Activated naive CD8-positive, alpha-beta T cell treated with anti-CD3 and anti-CD28 coated beads, Interleukin-2, amount 10 ng/mL, durations not matched to agents 7 days and 5 days (primary cell): ENCODE measurements around the gene PSD4. TPM values are rescaled to one million over a fixed set of nuclear protein-coding genes. Genes with fewer than 3 reads are reported as not detected.
A peak's percentile ranks its signal among the peaks of the same experiment; 100 is the strongest.

Source experiments
- ATAC-seq: fragments of 150-1000 bp; cut with Tn5 transposase; one replicate; pipeline ENCODE4 v1.10.0; 2021; ENCODE audit warnings: low read depth, moderate library complexity
- POLR2A ChIA-PET: fragments of 350-600 bp; sonication (Branson Sonifier 250); formaldehyde crosslinking; loops from one replicate; lab custom pipeline; 2021; ENCODE audit warnings: antibody characterized with exemption; lab: Charles Lee
- DNase-seq: peaks from one replicate; pipeline ENCODE4 v3.0.0; 2021
- H3K27ac Mint-ChIP-seq: one replicate; pipeline ENCODE4 v1.8.0; 2022; ENCODE audit warnings: mild to moderate bottlenecking, mixed read lengths
- H3K27me3 Mint-ChIP-seq: one replicate; pipeline ENCODE4 v1.8.0; 2022; ENCODE audit warnings: mild to moderate bottlenecking, moderate library complexity, mixed read lengths
- H3K36me3 Mint-ChIP-seq: one replicate; pipeline ENCODE4 v1.8.0; 2021; ENCODE audit warnings: mild to moderate bottlenecking, mixed read lengths
- H3K4me1 Mint-ChIP-seq: one replicate; pipeline ENCODE4 v1.8.0; 2021; ENCODE audit warnings: mixed read lengths
- H3K4me3 Mint-ChIP-seq: one replicate; pipeline ENCODE4 v1.8.0; 2022; ENCODE audit warnings: mild to moderate bottlenecking, moderate library complexity, mixed read lengths
- H3K9me3 Mint-ChIP-seq: one replicate; pipeline ENCODE4 v1.8.0; 2021; ENCODE audit warnings: mixed read lengths
- total RNA-seq, 2 experiments: library from RNA; stranded (reverse); gene quantifications; one replicate each; pipeline ENCODE4 v1.2.3, GENCODE V29; 2021

PSD4 gene
- total RNA-seq, 2 experiments from 2014 or later, result 361 to 385 TPM

DNA sequence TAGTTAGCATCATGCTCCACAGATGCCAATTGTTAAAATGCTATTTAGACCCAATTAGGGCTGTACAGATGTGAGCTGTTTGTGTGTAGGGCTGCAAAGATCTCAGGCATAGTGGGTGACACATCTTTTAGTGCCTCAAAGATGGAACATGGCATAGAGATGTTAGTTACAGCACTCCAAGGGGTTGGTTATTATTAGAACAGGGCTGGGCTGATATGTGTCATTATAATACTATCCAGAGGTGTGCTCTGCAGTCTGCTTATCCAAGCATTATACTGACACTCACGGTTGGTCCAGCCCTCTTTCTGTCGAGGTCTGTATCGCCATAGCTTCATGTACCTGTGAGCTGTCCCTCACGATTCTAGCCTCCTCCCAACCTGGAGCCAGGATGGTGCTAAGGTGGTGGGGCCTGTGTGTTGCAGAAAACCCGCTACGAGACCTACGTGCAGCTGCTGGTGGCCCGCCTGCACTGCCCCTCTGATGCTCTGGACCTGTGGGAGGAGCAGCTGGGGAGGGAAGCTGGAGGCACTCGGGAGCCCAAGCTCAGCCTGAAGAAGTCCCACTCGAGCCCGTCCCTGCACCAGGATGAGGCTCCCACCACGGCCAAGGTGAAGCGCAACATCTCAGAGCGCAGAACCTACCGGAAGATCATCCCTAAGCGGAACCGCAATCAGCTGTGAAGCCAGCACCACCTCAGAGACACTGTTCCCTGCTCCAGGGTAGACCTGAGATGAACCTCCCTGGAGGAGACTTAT is 27.1 kb downstream of the PSD4 start:
- no peak overlapping the region for H3K27ac Mint-ChIP-seq
- POLR2A ChIA-PET, result interaction anchor here (0.6 to 1.8 kb wide), 5 partner anchors 25 to 216 kb away, joined by 3 to 5 read pairs (median 3); no protein-coding TSS in a partner anchor
- H3K4me3 Mint-ChIP-seq, result no peak overlapping the region
- no peak for DNase-seq
- no peaks in the 10 kb centered on the region for H3K27me3 Mint-ChIP-seq
- H3K4me1 Mint-ChIP-seq, result peaks cover 44% of the 10 kb centered on the region
- peaks cover 34% of the 10 kb centered on the region for H3K36me3 Mint-ChIP-seq
- H3K9me3 Mint-ChIP-seq, result no peaks in the 10 kb centered on the region
- no peak for ATAC-seq

DNA sequence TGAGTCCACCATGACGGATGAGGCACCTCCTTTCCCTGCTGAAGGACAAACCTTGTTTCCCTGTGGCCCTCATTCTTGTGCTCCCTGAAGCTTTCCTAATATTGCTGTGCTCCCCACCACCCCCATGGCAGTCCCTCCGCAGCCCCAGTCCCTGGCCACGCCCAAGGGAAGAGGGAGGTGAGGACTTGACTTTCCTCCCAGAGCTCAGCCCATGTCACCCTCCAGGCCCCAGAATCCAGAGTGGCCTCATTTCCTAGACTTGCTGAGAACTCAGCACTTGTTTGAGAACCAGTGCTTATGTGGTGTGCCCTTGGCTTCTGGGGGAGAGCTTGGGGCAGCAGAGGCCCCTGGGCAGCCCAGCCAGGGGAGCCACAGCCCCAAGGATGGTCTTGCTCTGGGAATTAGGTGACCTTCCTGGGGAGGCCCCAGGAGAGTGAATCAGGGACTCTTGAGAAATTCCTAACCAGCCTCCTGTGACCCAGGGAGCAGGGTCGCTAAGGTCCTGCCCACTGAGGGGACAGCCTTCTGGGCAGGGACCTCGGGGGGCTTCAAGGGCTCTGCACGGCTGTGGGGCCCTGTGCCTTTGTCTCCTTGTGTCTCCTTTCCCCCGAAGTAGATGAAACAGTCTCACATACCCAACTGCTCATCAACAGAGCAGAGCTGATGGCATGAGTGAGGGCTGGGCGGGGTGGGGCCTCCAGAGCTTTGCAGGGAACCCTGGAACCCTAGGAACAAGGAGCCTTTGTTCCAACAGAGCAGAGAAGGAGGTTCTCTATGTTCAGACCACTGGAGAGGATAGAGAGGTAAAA is 27.9 kb downstream of the PSD4 start:
- Mint-ChIP-seq H3K36me3 (peaks cover 29% of the 10 kb centered on the region), H3K9me3 (no peaks in the 10 kb centered on the region), H3K27ac (no peak overlapping the region)

DNA sequence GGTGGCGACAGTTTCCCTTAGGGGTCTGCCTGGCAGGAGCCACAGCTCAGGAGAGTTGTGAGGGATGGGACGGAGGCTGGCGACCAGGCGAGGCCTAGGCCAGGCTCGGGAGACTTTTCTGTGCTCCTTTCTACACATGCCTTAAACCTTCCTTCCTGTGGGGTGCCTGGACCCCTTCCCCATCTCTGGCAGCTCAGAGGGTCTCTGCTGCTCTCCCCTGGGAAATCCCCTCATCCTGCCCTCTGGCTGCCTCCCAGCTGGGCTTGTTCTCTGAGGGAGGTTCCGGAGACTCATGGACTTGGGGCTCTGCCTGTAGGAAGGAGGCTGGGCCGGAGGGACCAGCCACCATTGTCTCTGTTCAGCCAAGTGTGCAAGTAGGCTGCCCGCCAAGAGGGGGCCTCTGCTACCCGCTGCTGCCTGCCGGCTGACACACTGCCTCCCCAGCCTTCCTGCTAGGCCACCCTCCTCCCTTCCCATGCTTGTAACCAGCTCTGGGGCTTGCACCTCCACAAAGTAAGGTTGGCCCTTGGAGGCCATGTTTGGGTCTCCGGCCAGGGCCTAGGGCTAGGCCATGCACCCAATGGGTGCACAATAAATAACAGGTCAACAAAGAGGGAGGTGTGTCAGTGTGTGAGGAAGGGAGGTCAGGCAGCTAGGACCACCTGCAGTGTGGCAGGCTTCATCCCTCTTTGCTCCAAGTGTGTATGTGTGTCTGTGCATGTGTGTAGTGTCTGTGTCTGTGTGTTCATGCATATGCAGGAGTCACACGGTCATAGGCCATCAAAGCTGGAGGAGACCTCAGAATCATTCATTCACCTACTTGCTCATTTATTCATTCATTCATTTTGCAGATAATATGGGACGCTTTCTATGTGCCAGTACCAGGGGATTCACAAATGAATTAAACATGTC is 28.8 kb downstream of the PSD4 start:
- Mint-ChIP-seq H3K4me1 (peaks cover 27% of the 10 kb centered on the region), H3K4me3 (no peak overlapping the region), H3K9me3 (no peaks in the 10 kb centered on the region), H3K27ac (peak overlapping the region; percentile 77), H3K36me3 (peaks cover 22% of the 10 kb centered on the region), H3K27me3 (no peaks in the 10 kb centered on the region)
- ATAC-seq (no peak), DNase-seq (no peak)
- POLR2A ChIA-PET, result interaction anchor here (0.6 to 1.8 kb wide), 5 partner anchors 27 to 134 kb away, joined by 3 to 5 read pairs (median 4); partner anchors contain the start of gene IL1F10

More for the DNA sequence above, 27.9 kb downstream of the PSD4 start:
- H3K4me1 Mint-ChIP-seq, result peaks cover 36% of the 10 kb centered on the region
- DNase-seq (no peak), ATAC-seq (no peak)
- no peak overlapping the region for H3K4me3 Mint-ChIP-seq
- no peaks in the 10 kb centered on the region for H3K27me3 Mint-ChIP-seq
- POLR2A ChIA-PET, result interaction anchor here (0.6 to 1.8 kb wide), 6 partner anchors 26 to 217 kb away, joined by 3 to 5 read pairs (median 4); no protein-coding TSS in a partner anchor

- Mint-ChIP-seq H3K9me3 (no peaks in the 10 kb centered on the region), H3K36me3 (peaks cover 21% of the 10 kb centered on the region), H3K4me3 (no peak overlapping the region), H3K27ac (peak overlapping the region; percentile 77), H3K27me3 (no peaks in the 10 kb centered on the region), H3K4me1 (peaks cover 29% of the 10 kb centered on the region)
- POLR2A ChIA-PET, result interaction anchor here (0.7 to 1.3 kb wide), 3 partner anchors 65 to 135 kb away, joined by 4 to 7 read pairs (median 5); partner anchors contain the start of gene IL1F10
- DNase-seq, result no peak
- no peak for ATAC-seq
Measured at GRCh38 chr2:113203217-113203530, 29.4 kb downstream of the PSD4 start.

GRCh38 chr2:113203901-113204519 is 30.2 kb downstream of the PSD4 start:
- Mint-ChIP-seq H3K27ac (peak overlapping the region; percentile 73), H3K36me3 (peaks cover 20% of the 10 kb centered on the region), H3K9me3 (no peaks in the 10 kb centered on the region), H3K4me3 (no peak overlapping the region), H3K4me1 (peaks cover 29% of the 10 kb centered on the region), H3K27me3 (no peaks in the 10 kb centered on the region)
- ATAC-seq, result peak; percentile 80
- DNase-seq, result peak; percentile 75
- POLR2A ChIA-PET, result interaction anchor here (0.6 to 3.2 kb wide), 18 partner anchors 9 to 124 kb away, joined by 3 to 21 read pairs (median 4); partner anchors contain the start of gene PSD4

DNA sequence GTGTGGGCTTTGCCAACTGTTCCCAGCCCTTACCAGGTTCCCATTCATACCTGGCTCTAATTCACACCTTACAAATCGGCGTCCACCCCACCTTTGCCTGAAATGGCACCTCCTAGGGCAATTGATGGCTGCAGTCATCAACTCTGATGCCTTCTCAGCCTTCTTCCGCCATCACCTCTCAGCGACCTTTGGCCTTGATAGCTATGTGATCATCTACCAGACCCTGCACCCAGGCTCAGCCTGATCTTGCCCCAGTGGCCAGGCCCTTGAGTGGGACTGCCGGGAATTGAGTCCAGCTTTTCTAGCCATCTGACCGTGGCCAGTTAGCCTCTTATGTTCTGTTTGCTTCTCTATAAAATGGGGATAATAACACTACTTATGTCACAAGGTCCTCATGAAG is 32.5 kb downstream of the PSD4 start:
- Mint-ChIP-seq H3K36me3 (peaks cover 10% of the 10 kb centered on the region), H3K9me3 (no peaks in the 10 kb centered on the region), H3K27ac (peak overlapping the region; percentile 10), H3K4me3 (no peak overlapping the region), H3K4me1 (peaks cover 23% of the 10 kb centered on the region), H3K27me3 (no peaks in the 10 kb centered on the region)
- DNase-seq, result no peak
- no peak for ATAC-seq
- POLR2A ChIA-PET, result interaction anchor here (0.6 to 3.2 kb wide), 4 partner anchors 11 to 276 kb away, joined by 3 to 21 read pairs (median 8); partner anchors contain the start of gene PSD4

GRCh38 chr2:113207021-113207420 is 33.2 kb downstream of the PSD4 start:
- H3K27me3 Mint-ChIP-seq, result no peaks in the 10 kb centered on the region
- no peaks in the 10 kb centered on the region for H3K9me3 Mint-ChIP-seq
- H3K4me3 Mint-ChIP-seq, result no peak overlapping the region
- POLR2A ChIA-PET, result no interaction called here
- H3K4me1 Mint-ChIP-seq, result peaks cover 24% of the 10 kb centered on the region
- H3K27ac Mint-ChIP-seq, result no peak overlapping the region
- H3K36me3 Mint-ChIP-seq, result peaks cover 10% of the 10 kb centered on the region
- no peak for DNase-seq
- no peak for ATAC-seq

DNA sequence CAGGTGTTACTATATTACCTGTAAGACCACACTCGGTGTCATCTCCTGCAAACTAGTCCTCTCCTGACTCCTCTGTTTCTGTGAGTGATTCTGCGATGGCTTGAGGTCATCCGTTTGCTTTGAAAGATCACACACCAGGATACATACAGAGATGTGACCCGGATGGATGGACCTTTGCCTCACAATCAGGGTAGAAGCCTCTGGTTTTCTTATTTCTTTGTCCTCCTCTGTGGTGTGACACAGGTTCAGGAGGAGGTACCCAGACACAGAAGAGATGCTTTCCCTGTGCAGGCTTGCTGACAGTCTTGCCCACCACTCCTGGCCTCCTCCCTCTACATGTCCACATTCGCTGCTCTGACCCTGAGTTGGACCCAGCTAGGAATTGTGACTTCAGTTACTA is 34.6 kb downstream of the PSD4 start:
- ATAC-seq, result no peak
- no peaks in the 10 kb centered on the region for H3K27me3 Mint-ChIP-seq
- no peaks in the 10 kb centered on the region for H3K9me3 Mint-ChIP-seq
- POLR2A ChIA-PET, result no interaction called here
- H3K36me3 Mint-ChIP-seq, result peaks cover 3% of the 10 kb centered on the region
- no peak overlapping the region for H3K27ac Mint-ChIP-seq
- H3K4me3 Mint-ChIP-seq, result no peak overlapping the region
- H3K4me1 Mint-ChIP-seq, result peaks cover 17% of the 10 kb centered on the region
- DNase-seq, result no peak

DNA sequence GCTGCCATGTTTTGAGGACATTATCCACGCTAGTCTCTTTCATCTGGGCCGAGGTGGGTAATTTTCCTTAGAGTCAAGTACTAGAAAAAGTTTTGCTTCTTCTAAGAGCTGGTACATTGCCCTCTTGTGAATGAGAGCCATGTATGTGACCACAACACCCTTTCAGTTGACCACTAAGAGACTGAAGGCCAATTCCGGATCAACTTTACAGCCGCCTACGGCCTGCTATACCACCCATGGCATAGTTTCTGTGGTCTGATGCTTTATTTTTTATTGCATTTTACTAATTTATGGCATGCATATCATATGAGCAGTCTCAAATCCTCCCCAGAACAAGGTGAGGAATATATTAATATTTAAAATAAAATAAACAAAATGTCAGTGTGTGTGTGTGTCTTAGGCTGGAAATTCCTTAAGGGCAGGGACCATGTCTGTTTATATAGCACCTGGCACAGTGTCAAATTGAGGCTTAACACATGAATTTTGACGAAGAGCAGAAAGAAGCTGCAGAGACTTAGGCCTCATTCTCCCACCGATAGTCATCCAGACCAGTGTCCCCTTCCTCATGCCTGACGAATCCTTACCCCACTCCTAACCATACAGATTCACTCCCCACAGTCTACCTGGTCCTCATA is 35.4 kb downstream of the PSD4 start:
- H3K27ac Mint-ChIP-seq, result peak overlapping the region; percentile 52

DNA sequence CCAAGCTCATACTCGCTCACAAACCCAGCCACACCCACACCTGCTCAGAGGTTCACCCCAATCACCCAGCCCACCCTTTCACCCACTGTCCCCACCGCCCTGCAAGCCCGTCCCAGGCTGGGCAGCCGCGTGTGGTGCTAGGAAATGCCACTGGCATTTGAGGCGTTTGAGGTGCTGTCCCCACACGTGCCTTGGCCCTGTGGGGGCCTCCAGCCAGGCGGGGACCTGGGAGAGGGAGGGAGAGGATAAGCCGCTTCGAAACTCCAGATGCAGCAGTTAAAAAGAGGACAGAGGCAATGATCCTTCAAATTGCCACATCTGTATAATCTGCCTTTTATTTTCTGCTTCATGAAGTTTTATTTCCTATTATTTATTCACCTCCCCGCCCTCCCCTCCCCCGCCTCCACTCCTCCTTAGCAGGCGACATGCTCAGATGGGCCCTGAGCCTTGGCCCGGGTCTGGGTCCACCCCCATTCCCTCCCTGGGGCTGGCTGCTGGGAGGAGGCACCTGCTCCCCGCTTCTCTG is 35.9 kb downstream of the PSD4 start:
- peaks cover 19% of the 10 kb centered on the region for H3K4me1 Mint-ChIP-seq
- H3K27ac Mint-ChIP-seq, result peak overlapping the region; percentile 52
- ATAC-seq (peak; percentile 6), DNase-seq (no peak)
- H3K27me3 Mint-ChIP-seq, result no peaks in the 10 kb centered on the region
- POLR2A ChIA-PET, result no interaction called here
- H3K36me3 Mint-ChIP-seq, result peaks cover 2% of the 10 kb centered on the region
- no peaks in the 10 kb centered on the region for H3K9me3 Mint-ChIP-seq
- no peak overlapping the region for H3K4me3 Mint-ChIP-seq

More for the DNA sequence above, 35.4 kb downstream of the PSD4 start:
- Mint-ChIP-seq H3K9me3 (no peaks in the 10 kb centered on the region), H3K4me1 (peaks cover 18% of the 10 kb centered on the region), H3K36me3 (peaks cover 2% of the 10 kb centered on the region), H3K4me3 (no peak overlapping the region), H3K27me3 (no peaks in the 10 kb centered on the region)
- no peak for ATAC-seq
- POLR2A ChIA-PET, result no interaction called here
- DNase-seq, result no peak

DNA sequence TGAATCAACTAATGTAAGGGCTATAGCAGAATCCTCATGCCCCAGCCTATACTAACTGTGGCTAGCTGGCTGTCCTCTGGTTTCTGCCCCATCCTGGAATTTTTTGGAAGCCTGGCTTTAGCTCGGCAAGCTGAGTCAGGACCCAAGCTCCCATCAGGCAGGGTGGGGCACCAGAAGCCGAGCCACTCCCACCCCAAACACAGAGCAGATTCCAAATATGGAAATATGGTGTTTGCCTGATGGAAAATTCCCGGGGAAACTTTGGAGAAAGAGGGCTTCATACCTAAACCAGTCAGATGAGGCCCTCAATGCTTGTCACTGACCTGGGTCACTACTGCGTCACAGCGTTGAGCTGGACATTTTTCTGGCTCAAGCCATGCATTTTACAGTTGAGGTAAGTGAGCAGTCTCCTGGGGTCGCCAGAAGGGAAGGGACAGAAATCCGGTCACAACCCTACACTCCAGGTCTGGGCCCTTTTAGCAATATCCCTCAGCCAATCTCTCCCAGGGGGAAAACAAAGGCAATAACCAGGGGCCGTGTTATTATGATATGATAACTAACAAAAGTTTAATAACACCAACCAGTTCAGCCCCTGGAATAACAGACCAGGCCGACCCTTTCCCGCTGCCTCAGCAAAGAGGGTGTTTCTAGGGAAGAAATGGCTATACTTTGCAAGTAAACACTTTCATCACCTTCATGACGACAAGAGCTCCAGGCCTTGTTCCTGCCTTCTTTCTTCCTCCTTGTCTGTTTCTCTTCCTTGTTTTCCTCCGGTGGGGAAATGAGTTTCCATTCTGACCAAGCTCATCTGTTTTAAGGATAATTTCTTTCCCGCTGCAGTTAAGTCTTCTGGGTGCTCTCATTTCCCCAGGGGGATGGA is 37.7 kb downstream of the PSD4 start:
- H3K4me1 Mint-ChIP-seq, result peaks cover 22% of the 10 kb centered on the region
- no peak overlapping the region for H3K4me3 Mint-ChIP-seq
- ATAC-seq (no peak), DNase-seq (no peak)
- no peaks in the 10 kb centered on the region for H3K9me3 Mint-ChIP-seq
- POLR2A ChIA-PET, result no interaction called here
- no peaks in the 10 kb centered on the region for H3K27me3 Mint-ChIP-seq
- H3K36me3 Mint-ChIP-seq, result peaks cover 2% of the 10 kb centered on the region
- no peak overlapping the region for H3K27ac Mint-ChIP-seq
